Esophagus muscularis mucosa (tissue), 4 donors: ENCODE data around the gene RAB3B. TPM values are rescaled to one million over a fixed set of nuclear protein-coding genes. Genes with fewer than 3 reads are reported as not detected.

Experiments
- DNase-seq: peaks from one replicate; pipeline ENCODE4 v3.0.0-alpha.2; 2017; ENCODE audit errors: extremely low spot score
- H3K27ac ChIP-seq, 4 donors: fragments of 200-600 bp; sonication (generic); replicated peaks in 1 of 4; 1 replicate in 3 of 4; 2 replicates in 1 of 4; pipeline ENCODE4 v1.5.1; 2016 to 2019; ENCODE audit warnings: mild to moderate bottlenecking in 1 of 4
- H3K27me3 ChIP-seq, 4 donors: fragments of 200-600 bp; sonication (generic); one replicate each; pipeline versions ENCODE4 v1.5.1 to v1.6.0; 2016 to 2019
- H3K36me3 ChIP-seq, 4 donors: fragments of 200-600 bp; sonication (generic); one replicate each; pipeline ENCODE4 v1.5.1; 2016 to 2019
- H3K4me1 ChIP-seq, 4 donors: fragments of 200-600 bp; sonication (generic); one replicate each; pipeline ENCODE4 v1.5.1; 2016 to 2019
- H3K4me3 ChIP-seq, 4 donors: fragments of 200-600 bp; sonication (generic); 1 replicate in 2 of 4; 2 replicates in 2 of 4; pipeline ENCODE4 v1.5.1; 2016 to 2019; ENCODE audit warnings: mild to moderate bottlenecking in 4 of 4, moderate library complexity in 1 of 4
- H3K9me3 ChIP-seq, 4 donors: fragments of 200-600 bp; sonication (generic); 1 replicate in 3 of 4; 2 replicates in 1 of 4; pipeline ENCODE4 v1.5.1; 2016 to 2019
- CTCF ChIP-seq, 3 experiments: fragments of 200-600 bp in 2 of 3; fragments of 450-650 bp in 1 of 3; sonication (generic) in 2 of 3; IDR thresholded peaks; one replicate each; pipeline ENCODE4 v1.5.1; 2017 to 2019; ENCODE audit warnings: antibody characterized with exemption in 3 of 3, mild to moderate bottlenecking in 2 of 3, moderate library complexity in 1 of 3
- EP300 ChIP-seq: sonication (generic); formaldehyde crosslinking; IDR thresholded peaks from one replicate; pipeline ENCODE4 v1.6.1; 2017; ENCODE audit warnings: antibody characterized with exemption
- POLR2A ChIP-seq: fragments of 450-650 bp; IDR thresholded peaks from one replicate; pipeline ENCODE4 v1.6.1; 2017; ENCODE audit warnings: antibody characterized with exemption, moderate library complexity, mild to moderate bottlenecking, low read depth
- POLR2AphosphoS5 ChIP-seq, 2 donors: sonication (generic); formaldehyde crosslinking; IDR thresholded peaks; one replicate each; pipeline ENCODE4 v1.6.1; 2017; ENCODE audit warnings: antibody characterized with exemption in 2 of 2
- WGBS: methylation state at CpG from one replicate; pipeline ENCODE4 v1.1.5; 2018; 5-methylcytosine and 5-hydroxymethylcytosine counted together
- intact Hi-C: fragments of 100-400 bp; cut with DNase I; formaldehyde crosslinking; loops from one replicate; pipeline ENCODE4 v1.15.1; 2023
- total RNA-seq, 4 donors: library from RNA; depleted of rRNA; stranded (reverse); fragments of >200 nt; gene quantifications; one replicate each; pipeline versions ENCODE4 v1.1.0 to v1.2.1, GENCODE V29; 2016

RAB3B gene
- total RNA-seq, 4 donors from 2014 or later = 0.42 to 1.3 (median 0.83) TPM

DNA sequence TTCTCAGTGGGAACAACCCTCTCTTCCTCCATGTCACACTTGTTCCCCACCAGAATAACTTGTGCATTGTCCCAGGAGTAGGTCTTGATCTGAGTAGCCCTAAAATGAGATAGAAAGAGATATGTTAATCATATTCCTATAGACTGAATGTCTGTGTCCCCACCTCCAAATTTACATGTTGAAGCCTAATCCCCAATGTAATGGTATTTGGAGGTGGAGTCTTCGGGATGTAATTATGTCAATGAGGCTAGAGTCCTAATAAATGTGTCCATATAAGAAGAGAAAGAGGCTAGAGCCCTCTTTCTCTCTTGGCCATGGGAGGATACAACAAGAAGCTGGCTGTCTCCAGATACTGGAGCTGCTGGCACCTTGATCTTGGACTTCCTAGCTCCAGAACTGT, 57.2 kb downstream of the RAB3B start:
- H3K9me3 ChIP-seq = no peaks in the 10 kb centered on the region
- intact Hi-C loops = no loop called here
- no peaks in the 10 kb centered on the region for H3K4me1 ChIP-seq
- WGBS = 76% methylated on average over 1 of the region's 1 CpG
- no peak for DNase-seq
- H3K27ac ChIP-seq = no peak overlapping the region
- no peak for TF ChIP-seq POLR2AphosphoS5 (IDR thresholded peaks at IDR 0.05)
- TF ChIP-seq EP300 = no peak
- TF ChIP-seq CTCF (IDR thresholded peaks at IDR 0.05) = no peak
- no peak for TF ChIP-seq POLR2A
- H3K27me3 ChIP-seq = no peaks in the 10 kb centered on the region
- no peaks in the 10 kb centered on the region for H3K36me3 ChIP-seq
- no peak overlapping the region for H3K4me3 ChIP-seq

GRCh38 chr1:51930329-51930728, 60.2 kb downstream of the RAB3B start:
- DNase-seq = no peak
- H3K4me3 ChIP-seq = no peak overlapping the region
- no peaks in the 10 kb centered on the region for H3K4me1 ChIP-seq
- no peaks in the 10 kb centered on the region for H3K36me3 ChIP-seq
- H3K27me3 ChIP-seq = no peaks in the 10 kb centered on the region
- no peaks in the 10 kb centered on the region for H3K9me3 ChIP-seq
- intact Hi-C loops = no loop called here
- H3K27ac ChIP-seq = no peak overlapping the region
- no peak for TF ChIP-seq POLR2AphosphoS5 (IDR thresholded peaks at IDR 0.05)
- no peak for TF ChIP-seq POLR2A
- TF ChIP-seq EP300 = no peak
- TF ChIP-seq CTCF (IDR thresholded peaks at IDR 0.05) = no peak

DNA sequence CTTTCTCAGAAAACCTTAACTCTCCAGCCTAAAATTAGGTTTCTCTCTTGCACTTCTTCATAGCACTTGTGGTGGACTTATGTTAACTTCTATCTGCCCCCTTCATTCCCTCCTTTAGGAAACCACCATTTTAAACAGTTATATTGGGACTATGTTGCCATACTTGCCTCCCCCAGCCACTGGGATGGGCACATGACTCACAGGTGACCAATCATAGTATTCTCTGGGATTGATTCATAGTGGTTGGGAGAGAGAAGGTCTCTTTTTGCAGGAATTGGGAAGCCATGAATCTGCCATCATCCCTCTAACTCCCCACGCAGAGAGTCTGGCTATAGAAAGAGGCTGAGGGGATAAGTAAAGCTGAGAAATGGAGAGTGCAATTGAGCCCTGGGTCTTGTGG, 61.6 kb downstream of the RAB3B start:
- Histone ChIP-seq H3K27ac (no peak overlapping the region), H3K4me1 (no peaks in the 10 kb centered on the region), H3K4me3 (no peak overlapping the region), H3K9me3 (no peaks in the 10 kb centered on the region), H3K36me3 (no peaks in the 10 kb centered on the region), H3K27me3 (peaks cover 0 to 6% (median 0%) of the 10 kb centered on the region in 4 donors)
- intact Hi-C loops = no loop called here
- DNase-seq = no peak
- TF ChIP-seq EP300 = no peak
- TF ChIP-seq POLR2A = no peak
- TF ChIP-seq POLR2AphosphoS5 (IDR thresholded peaks at IDR 0.05) = no peak
- no peak for TF ChIP-seq CTCF (IDR thresholded peaks at IDR 0.05)
- WGBS = 100% methylated on average over 1 of the region's 1 CpG

DNA sequence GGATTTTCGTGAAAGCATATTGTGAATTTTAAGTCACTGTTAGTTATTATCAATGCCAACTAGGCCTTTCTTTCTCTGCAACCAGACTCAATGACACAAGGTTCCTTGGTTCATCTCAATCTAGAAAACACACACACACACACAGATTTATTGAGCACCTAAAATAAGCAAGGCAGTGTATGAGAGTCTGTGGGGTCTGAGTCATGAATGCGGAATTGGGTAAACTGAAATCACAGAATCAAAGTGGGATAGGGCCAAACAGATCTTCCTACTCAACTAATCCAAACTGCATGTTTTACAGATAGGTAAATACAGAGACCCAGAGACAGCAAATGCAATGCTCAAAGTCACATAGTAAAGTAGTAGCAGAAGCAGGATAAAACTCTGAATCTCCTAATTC, 63.5 kb downstream of the RAB3B start:
- DNase-seq = no peak
- no peak for TF ChIP-seq POLR2AphosphoS5 (IDR thresholded peaks at IDR 0.05)
- TF ChIP-seq POLR2A = no peak
- TF ChIP-seq CTCF (IDR thresholded peaks at IDR 0.05) = no peak
- TF ChIP-seq EP300 = no peak
- H3K9me3 ChIP-seq = no peaks in the 10 kb centered on the region
- intact Hi-C loops = no loop called here
- no peak overlapping the region for H3K4me3 ChIP-seq
- no peak overlapping the region for H3K27ac ChIP-seq
- H3K27me3 ChIP-seq = peaks cover 0 to 20% (median 0%) of the 10 kb centered on the region in 4 donors
- H3K4me1 ChIP-seq = no peaks in the 10 kb centered on the region
- WGBS = 92% methylated on average over 2 of the region's 2 CpGs
- no peaks in the 10 kb centered on the region for H3K36me3 ChIP-seq

- Histone ChIP-seq H3K9me3 (no peaks in the 10 kb centered on the region), H3K27me3 (peaks cover 0 to 20% (median 0%) of the 10 kb centered on the region in 4 donors), H3K4me1 (no peaks in the 10 kb centered on the region), H3K27ac (no peak overlapping the region), H3K36me3 (no peaks in the 10 kb centered on the region), H3K4me3 (no peak overlapping the region)
- DNase-seq = no peak
- 71% methylated on average over 5 of the region's 5 CpGs for WGBS
- TF ChIP-seq EP300 (no peak), CTCF (IDR thresholded peaks at IDR 0.05) (no peak), POLR2AphosphoS5 (IDR thresholded peaks at IDR 0.05) (no peak), POLR2A (no peak)
- intact Hi-C loops = no loop called here
These were observed 64.2 kb downstream of the RAB3B start for GRCh38 chr1:51926171-51926812.
